NAMALWA (cell line): ENCODE results near the gene SF1.

Source experiments
- DNase-seq: peaks from one replicate; pipeline ENCODE4 v3.0.0-alpha.2; 2015; ENCODE audit warnings: low spot score

The SF1 gene

DNA sequence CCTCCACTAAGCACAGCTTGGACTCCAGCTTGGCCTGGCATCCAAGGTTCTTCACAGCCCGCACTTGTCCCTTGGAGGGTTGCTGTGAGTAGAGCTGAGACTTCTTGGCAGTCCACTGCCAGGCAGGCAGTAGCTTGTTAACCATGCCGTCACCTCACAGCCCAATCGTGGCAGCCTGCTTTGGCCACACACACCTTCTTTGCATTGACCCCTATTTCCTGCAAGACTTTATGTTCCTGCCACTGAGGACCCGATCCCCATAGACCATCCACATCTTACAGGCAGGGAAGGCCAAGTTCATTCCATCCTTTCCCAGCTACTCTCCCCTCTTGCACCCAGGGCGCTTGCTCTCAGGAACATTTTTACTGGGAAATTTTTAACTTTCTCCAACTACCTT is 16.1 kb downstream of the SF1 start:
- DNase-seq, result no peak

- DNase-seq, result no peak
Observed at GRCh38 chr11:64760759-64761420, 17.5 kb downstream of the SF1 start.

- no peak for DNase-seq
Observed at GRCh38 chr11:64759722-64760719, 18.3 kb downstream of the SF1 start, which contains the start of gene PYGM. Gene PYGM (minus strand): TSS chr11:64759974. CDS start chr11:64759898, 76 bp downstream.

DNA sequence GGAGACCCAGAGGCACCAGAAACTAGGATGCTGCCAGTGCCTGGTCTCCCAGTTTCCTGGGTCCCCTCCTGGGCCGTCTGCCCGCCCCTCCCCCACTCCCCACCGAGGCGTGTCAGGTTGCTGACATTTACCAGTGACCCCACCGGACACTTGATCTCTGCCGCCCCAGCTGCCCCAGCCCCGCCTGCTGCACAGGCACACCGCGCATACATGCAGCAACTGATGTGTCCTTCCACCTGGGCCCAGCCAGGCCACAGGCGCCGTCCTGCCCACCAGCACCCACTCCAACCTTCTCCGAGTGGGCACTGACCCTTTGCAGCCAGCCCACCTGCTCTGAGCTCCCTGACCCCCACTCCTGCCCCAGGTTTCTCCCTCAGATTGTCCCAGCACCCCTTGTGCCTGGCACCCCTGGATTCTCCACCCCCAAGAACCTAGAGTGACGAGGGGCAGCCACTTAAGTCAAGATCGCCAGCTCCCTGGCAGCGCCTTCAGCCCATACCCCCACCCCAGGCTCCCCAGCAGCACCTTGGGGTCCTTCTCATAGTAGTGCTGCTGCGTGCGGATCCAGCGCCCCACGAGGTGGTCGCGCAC is 19.1 kb downstream of the SF1 start:
- no peak for DNase-seq

GRCh38 chr11:64758330-64759079 is 19.8 kb downstream of the SF1 start:
- no peak for DNase-seq

DNA sequence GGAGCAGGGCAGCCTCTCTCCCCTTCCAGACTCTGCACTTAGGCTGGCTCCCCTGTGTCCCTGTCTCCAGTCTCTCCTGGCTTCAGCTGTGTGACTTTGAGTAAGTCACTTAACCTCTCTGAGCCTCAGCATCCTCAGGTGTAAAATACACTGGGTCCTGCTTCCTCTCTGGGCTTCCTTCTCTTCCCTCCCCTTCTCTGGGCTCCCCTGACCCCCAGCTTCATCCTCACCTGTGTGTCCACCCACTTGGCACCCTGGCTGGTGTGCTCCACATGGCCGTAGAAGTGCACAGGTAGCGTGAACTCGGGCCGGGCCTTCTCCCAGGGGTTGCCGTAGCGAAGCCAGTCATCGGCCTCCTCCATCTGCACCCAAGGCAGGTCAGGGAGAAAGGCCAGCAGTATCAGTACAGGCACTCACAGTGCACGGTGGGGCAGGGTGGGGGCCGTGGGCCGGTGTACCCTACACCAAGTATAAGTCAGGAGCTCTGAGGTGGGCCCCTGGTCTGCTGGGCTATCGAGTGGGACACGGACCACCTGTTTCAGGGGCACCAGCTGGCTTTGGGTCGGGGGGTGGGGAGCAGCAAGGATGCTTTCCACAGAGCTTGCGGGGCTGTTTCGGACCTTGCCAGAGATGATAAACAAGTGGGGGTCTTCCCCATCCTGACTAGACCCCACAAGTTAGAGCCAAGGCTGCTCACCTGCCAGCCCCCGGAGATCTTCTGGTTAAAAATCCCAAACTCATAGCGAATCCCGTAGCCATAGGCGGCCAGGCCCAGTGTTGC is 20.6 kb downstream of the SF1 start:
- DNase-seq, result no peak

GRCh38 chr11:64755681-64756361 is 22.5 kb downstream of the SF1 start:
- DNase-seq, result no peak

DNA sequence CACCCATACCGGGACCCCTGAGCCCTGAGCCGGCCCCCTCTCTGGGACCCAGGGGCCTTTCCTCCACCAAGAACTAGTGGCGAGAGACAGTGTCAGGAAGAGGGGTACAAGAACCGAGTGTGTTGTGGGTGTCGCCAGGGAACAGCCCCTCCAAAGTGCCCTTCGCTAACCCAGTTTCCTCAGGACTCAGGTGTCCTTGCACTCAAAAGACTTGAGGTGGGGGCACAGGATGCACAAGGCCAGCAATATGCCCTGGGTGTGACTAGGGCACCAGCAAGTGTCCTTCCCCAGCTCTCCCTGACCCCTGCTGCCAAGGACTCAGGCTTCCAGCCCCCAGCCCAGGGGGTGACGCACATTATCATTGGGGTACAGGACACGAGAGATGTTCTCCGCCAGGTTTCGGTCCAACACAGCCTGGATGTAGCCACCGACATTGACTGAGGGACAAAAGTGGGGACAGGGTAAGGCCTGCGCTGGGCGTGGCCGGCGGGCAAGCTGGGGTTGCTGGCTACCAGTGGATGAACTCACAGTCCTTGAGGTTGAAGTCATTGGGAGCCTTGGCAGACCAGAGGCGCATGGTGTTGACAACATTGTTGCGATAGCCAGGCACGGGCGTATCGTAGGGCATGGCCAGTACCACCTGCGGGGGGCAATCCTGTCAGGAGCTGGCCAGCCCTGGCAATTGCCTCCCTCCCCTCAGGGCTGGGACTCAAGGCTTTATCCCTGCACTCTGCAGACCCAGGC is 23.3 kb downstream of the SF1 start:
- no peak for DNase-seq

DNA sequence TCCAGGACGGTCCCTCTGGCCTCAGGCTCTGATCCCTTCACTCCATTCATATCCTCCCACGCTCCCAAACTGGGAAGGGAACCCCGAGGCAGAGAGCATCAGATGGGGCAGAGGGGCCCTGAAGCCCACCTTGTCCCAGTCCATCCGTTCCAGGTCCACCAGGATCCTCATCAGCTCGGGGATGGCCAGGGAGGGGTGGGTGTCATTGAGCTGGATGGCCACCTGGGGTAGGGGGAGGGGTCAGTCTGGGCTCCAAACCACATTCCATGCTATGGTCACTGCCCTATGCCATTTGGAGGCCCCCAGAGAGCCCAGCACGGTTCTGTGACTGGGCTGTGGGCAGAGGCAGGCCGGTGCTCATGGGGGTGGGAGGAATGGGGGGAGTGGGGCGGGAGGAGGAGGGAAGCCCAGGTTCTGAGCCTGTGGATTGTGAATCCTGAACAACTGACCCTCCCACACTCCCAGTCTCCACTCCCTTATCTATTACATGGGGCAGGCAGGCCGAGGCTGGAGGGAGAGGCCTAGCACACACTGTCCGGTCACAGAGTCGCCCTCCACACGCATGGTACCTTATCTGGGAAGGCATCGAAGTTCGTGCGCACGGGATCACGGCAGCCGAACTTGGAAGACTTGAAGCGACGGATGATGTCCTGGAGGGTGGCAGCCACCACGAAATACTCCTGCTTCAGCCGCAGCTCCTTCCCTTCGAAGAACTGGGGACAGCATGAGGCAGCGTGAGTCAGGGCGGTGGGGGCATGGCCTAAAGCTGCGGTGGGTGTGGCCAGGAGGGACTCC is 24.0 kb downstream of the SF1 start:
- DNase-seq, result no peak

DNA sequence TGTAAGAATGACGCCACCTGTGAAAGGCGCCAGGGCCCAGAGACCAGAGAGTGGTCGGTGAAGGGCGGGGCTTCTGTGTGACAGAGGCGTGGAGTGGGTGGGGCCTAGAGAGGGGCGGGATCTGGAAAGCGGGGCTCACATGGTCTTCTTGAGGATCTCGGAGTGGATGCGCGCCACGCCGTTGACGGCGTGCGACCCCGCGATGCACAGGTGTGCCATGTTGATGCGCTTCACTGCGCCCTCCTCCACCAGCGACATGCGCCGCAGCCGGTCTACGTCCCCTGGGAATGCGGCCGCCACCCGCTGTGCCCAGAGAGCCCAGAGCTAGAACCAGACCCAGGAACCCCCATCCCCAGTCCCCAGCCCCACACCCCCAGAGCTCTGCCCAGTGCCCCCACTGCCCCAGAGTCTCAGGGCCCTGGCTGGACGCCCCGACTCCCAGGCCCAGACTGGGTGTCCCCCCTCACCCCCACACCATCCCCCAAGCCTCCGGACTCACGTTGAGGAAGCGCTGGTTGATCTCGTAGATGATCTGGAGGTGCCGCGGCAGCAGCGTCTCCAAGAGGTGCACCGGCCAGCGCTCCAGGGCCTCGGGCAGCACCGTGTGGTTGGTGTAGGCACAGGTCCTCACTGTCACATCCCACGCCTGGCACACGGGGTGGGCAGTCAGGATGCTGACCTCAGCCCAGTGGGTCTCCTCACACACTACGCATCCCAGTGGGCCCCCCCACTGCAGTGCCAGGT is 24.8 kb downstream of the SF1 start:
- DNase-seq, result no peak

- DNase-seq, result no peak
Observed at GRCh38 chr11:64753019-64753379, 25.3 kb downstream of the SF1 start.

- DNase-seq, result no peak
Observed at GRCh38 chr11:64752175-64752970, 26.0 kb downstream of the SF1 start.

- no peak for DNase-seq
Observed at GRCh38 chr11:64751580-64751979, 26.8 kb downstream of the SF1 start.

DNA sequence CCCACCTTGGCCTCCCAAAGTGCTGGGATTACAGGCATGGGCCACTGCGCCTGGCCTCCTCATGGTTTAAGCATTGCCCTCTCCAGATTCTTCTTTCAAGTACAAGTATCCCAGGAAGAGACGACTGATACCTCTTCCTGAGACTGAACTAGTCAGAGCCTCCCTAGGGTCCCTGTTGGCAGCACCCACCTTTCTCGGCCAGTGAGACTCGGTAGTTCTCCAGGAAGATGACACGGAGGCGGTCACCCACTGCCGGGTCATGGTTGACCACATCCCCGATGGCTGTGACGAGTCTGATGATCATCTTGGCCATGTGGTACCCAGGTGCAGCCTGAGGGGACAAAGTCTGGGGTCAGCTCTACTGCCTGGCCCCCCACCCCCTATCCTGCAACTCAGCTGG is 27.2 kb downstream of the SF1 start:
- DNase-seq, result no peak

- no peak for DNase-seq
Observed at GRCh38 chr11:64750361-64751054, 27.8 kb downstream of the SF1 start.

- no peak for DNase-seq
Observed at GRCh38 chr11:64747961-64748665, 30.2 kb downstream of the SF1 start.
